HG03432 (cell line): ENCODE data around the gene SNW1.
"Not testable (repeated sequence)": the region's sequence is repeated elsewhere in the genome, so short reads cannot be mapped to it uniquely, and the experiment has no call there.

Experiments used
- ATAC-seq: cut with Tn5 transposase; IDR thresholded peaks from one replicate; pipeline ENCODE4 v1.9.1; 2021; ENCODE audit warnings: mild to moderate bottlenecking, moderate library complexity; ENCODE audit not compliant: unreplicated experiment

Gene SNW1

DNA sequence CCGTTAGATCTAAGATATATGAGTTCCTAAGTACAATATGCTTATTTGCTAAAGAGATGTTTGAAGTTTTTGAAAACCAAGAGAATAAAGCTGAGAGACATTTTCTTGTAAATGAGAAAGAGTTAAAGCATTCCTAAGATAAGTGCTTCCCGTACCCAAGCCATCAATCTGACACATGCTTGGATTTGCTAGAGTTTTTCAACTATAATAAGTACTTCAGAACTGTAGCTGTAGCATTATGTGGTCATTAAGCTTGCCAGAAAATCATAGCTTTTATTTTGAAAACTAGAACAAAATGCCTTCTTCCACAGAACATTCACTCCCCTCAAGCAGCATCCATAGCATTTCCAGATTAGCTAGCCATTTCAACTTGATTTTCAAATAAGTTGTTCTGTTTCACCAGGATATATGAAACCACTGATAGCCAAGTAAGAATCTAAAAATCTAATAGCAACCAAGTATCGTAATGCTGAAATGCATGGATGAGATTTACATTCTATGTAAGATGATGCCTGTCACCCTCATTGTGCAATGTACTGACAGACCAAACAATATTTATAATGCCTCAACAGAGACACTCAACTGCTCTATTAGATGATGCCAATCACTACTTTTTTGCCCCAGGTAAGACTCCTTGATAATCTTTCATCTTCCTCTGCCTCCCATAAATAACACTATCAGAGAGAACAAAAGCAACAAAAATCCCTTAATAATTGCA lies 8.0 kb downstream of the SNW1 start:
- no peak for ATAC-seq

DNA sequence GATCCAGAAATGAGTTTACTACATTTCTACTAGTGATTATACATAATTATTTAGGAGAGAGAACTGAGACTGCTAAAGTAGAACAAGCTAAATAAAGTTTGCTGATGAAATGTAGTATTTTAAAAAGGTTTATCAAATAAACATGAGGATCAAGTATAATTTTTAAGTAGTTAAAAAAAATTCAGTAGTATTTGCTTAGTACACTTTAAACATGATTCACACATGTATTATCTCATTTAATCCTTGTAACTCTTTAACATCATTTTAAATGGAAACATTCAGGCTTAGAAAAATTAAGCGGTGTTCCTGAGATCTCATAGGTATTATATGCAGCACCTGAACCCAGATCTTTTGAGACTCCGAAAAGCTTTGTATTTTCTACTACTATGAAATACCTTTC lies 8.7 kb downstream of the SNW1 start:
- ATAC-seq: no peak

DNA sequence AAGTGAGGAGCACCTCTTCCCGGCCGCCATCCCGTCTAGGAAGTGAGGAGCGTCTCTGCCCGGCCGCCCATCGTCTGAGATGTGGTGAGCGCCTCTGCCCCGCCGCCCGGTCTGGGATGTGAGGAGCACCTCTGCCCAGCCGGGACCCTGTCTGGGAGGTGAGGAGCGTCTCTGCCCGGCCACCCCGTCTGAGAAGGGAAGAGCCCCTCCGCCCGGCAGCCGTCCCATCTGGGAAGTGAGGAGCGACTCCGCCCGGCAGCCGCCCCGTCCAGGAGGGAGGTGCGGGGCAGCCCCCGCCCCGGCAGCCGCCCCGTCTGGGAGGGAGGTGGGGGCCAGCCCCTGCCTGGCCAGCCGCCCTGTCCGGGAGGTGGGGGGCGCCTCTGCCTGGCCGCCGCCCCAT lies 13.5 kb downstream of the SNW1 start:
- not testable (repeated sequence) for ATAC-seq

DNA sequence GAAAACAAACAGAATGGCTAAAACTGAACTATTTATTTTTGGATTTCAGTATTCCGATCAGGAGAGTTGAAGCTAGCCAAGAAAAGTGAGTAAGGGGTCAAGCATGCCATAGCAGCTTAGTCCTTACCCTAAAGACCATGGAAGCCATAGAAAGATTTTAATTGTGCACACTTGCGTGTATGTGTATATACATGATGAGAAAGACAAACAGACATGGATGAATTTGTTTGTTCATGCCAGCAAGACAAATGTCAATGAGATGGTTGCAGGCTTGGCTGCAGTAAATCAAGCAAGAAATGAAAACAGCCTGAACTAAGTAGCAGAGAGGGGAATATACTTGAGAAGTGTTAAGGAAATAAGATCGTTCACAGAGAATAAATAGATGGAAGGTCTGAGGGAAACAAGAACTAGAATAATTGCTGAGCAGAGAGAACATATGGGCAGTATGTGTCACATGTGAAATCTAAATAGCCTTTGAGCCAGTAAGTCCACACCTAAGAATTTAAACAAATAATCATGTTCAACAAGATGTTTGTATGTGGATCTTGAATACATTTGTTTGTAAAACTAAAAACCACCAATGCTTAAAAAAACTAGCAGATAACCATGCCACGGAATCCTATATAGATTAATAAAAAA lies 14.8 kb downstream of the SNW1 start:
- ATAC-seq: no peak

DNA sequence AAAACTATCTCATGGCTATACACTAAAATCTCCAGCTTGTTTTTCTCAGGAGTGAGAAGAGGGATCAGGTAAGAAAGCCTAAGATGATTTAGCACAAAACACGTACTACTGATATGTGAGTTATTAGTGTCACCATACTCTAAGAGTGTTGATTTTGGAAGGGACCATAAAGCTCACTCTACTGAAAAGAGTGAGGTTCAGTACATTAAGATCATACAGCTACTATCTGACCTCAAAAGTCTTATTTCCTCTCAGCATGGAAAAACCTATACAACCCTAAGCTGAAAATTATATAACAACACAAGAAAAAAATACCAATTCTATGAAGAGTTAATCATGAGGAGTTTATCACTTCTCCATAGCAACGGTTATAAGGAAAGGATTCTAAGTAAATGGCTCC lies 19.5 kb downstream of the SNW1 start:
- ATAC-seq: no peak

DNA sequence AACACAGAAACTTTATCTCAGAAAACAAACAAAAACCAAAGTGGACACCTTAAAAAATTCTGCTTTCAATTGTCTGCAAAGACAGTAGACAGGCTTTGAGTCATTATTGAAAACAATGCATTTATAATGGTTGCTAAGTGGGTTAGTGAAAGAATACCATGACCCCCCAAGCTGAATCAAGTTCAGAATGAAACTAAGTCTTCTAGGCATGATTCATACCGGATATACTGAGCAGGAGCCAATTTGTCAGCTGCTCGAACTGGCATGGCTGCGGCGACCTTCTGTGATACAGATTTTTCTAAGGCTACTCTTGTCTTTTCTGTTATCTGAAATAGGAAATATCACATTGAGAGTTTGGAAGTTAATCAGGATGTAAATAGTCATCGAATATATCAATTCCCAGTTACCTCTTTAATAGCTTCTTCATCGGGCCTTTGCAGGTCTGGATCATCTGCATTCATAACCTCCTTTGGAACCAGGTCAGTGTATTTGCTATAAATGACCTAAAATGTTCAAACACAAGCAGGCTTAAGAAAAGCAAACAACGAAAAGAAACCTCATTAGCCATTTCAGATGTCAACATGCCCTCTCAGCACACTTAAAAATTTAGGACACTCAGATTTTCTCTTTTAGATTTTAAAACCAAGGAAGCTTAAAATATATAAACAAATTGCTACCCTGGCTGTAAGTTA lies 22.3 kb downstream of the SNW1 start:
- ATAC-seq: no peak

DNA sequence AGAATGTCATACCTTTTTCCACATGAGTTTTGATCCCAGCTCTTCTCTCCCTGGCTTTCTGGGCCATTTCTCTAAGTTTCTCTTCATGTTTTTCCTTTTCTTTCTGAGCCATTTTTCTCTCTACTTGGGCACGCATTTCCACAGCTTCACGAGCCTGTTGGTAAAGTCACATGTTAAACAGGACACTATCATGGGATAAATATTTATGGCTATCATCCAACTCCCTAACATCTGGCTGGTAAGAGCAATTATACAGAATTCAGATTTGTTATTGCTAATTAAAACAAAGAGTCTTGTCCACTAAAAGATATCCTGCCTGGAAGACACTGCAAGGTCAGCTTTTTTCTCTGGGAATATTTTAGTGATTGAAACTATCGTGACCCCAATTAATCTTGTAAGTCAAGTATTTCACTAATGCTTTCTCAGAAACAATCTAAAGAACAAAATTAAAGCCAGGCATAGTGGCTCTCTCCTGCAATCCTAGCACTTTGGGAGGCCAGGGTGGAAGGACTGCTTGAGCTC lies 29.9 kb downstream of the SNW1 start:
- no peak for ATAC-seq

DNA sequence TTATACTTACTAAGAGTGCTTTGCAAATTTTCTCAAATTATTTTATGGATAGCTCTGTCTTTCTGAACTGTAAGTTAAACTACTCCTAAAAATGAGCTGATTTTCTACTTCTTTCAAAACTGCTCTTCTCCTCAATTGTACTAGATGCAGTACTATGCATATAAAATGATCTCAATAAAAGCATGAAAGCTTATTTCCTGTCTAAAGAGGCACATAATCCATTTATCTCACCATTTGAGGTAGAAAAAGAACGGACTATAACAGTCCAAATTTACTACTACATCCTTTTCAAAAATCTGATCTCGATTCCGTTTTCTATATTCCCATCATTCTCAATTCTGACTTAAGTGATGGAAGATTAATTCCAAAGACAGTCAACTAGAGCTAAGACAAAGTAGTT lies 38.7 kb downstream of the SNW1 start:
- no peak for ATAC-seq

DNA sequence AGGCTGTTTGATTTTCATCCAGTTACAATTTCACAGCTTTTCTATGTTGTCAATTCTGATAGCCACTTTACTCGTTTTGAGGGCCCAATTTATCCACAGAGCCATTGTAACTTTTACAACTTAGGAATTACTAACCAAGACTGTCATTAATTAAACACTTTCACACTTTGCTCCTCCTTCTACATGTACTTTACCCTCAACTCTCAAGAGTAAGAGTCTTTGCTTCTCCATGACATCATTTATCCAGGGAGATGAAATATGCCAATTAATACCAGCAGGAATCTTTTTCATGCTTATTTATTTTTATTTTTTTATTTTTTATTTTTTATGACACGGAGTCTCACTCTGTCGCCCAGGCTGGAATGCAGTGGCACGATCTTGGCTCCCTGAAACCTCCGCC lies 39.5 kb downstream of the SNW1 start:
- ATAC-seq: no peak

DNA sequence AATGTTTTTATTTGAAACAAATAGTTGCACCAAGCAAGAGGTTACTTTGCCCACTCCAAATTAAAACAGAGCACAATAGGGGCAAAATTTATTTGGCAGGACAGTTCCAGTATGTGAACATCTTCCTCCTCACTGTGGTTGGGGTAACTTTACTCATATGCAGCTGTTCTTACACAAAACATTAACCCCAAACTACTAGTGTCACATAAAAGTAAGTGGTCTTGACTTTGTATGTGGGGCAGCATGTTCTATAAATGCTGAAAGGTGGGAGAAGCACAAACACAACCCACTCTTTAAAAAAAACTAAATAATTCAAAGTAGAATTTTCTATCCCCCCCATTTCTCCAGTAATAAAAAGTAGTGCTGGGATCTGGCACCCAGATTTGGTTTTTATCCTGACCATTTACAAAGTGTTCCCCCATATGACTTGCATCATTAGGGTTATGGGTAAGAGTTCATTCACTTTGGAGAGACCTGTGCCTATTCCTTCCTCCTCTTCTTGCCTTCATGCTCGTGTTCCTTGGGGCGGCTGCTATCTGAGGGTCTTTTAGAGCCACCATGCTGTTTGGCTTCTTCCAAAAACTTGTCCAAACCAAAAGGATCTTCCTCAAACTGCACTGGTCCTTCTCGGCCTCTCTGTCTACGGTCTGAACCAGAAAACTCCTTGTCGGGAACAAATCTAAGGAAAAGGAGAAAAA lies 43.2 kb downstream of the SNW1 start:
- ATAC-seq: no peak

DNA sequence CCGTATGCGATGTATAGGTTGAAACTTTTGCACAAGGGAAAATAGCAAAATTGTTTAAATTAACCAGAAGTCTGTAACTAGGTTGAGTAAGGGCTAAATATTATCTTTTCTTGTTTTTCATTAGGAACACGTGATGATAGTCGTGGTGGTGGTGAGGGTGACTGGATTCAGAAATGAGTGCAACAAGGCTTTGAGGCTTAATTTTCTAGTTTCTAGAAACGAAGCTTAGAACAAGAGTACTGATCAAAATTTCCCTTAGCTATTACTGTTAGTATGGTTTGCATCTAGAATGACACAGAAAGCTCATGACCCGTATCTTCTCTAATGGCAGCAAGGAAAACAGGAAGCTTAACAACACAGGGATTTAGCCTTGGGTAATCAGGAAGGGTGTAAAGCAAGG lies 46.0 kb downstream of the SNW1 start:
- ATAC-seq: no peak

DNA sequence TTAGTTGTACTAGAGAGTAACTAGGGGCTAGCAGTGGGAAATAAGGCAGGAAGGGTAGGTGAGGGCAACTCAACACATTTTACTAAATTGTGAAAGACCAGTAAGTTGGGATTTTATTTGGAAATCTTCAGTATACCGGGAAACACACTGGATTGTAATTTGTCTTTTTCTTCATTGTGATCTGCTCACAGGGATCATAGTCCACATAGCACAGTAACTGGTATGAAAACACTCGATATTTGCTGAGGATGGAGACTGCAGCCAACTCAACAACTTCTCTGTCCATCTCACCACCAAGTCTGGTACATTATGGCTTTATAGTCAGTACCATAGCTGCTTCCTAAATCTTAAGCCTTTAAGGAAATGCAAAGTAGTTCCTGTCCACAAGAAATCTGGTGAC lies 50.6 kb downstream of the SNW1 start:
- no peak for ATAC-seq

DNA sequence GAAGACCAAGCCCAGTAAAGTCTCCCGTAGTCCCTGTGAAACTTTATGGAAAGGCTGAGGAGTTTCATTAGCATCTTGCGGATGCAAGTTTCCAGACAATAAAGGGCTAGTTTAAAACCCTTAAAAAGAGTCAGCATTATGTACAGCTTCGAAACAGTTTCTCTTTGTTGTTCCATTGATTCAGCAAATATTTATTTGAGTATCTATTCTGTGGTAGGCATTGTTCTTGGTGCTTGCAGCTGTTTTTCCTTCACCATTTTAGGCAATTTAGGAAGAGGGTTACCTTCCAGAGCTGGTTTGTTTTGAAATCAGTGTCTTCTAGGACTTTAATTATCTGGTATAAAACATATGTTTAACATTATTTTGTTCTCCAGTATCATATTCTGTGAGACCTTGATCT lies 51.5 kb downstream of the SNW1 start:
- no peak for ATAC-seq

DNA sequence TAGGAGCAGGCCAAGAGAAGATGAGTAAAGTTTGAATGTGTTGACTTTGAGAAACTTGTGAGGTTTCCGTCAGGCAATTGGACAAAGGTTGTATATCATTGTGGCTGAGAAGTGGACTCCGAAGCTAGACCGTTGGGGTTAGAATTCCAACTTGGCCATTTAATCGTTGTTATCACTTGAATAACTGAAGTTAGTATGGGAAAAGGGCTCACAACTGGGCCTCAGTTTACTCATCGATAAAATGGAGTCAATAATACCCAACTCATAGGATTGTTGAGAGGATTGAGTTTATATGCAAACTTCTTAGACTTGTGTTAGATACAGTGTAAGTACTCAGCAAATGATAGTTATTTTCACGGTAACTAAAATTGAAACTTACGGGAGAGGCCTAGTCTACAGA lies 52.2 kb downstream of the SNW1 start:
- ATAC-seq: no peak

DNA sequence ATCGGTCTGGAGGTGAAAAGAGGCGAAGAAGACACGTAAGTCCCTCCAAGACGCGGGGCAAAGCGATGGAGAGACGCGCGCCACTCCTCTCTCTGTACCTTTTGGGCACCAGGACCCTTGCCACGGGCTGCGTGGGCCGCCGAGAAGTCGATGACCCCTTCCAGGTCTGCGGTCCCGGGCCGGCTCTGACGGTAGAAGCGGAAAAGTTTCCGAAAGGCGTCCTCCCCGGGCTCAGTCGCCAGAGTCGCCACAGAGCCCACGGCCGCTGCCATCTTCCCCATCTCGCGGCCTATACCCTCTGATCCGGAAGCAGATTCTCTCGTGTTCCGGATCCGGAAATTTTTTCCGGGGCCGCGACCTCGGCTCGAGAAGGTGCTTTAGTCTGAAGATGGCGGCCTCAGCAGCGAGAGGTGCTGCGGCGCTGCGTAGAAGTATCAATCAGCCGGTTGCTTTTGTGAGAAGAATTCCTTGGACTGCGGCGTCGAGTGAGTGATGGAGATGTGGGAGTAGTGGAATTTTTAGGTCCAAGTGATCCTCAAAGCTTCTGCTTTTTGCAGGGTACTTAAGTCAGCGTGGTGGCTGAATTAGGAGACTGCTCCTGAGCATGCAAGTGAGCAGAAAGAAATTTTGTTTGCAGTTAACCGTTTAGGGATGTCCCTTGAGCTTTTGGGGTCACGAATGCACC lies 53.1 kb downstream of the SNW1 start, which contains the start of the genes ALKBH1 and SLIRP:
ALKBH1 (minus strand) TSS at position 300 of the 685 bp plus-strand sequence; CDS start at position 281, 19 bp downstream.
SLIRP (plus strand) TSS at position 380 of the 685 bp plus-strand sequence; CDS start at position 389, 9 bp downstream.
- ATAC-seq: peak; percentile 99

DNA sequence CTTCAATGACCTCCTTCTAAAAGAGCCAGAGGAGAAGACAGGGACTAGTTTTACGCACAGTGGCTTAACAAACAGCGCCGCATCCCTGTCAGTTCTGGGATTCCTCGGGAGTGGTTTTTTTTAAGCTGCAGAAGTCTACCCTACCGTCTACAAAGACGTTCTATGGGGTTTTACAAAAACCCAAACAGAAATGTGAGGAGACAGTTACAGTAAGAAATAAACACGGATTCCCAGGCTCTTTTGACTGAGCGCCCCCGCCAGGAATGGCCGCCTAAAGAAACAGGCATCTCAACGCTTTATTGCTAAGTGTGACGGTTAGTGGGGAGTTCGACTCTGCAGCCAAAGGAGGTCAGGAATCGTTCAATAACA lies 53.6 kb downstream of the SNW1 start:
- ATAC-seq: peak; percentile 32

DNA sequence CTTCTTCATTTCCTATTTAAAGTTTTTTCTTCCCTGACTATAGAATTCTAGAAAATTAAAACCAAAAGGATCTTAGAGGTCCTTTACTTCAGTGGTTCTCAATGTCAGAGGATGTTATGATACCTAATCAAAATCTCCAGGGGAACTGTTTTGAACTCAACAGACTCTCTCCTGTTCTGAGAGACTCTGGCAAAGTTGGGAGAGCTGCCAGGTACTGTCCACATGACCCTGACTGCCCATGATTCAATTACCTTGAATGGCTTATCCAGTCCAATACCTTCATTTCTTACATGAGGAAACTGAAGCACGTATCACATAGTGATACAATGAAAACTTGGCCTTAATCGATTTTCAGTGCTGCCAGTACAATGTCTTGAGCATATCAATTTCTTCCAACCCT lies 69.7 kb downstream of the SNW1 start:
- no peak for ATAC-seq

DNA sequence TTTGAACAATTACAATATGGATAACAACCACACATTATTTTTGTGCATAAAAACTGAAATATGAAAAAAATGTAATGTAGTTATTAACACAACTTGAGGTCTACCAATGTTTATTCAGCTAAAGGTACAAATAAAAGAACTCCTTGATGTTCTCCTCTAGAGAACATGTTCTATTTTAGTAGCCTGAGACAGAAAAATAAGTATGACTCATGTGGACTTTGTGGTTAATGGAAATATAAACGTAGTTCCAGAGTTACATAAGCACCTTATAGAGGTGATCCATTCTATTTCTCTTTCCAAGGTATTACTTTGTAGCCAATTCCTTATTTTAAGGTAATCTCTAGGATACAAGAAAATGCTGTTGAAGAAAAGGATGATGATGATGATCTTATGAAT lies 78.8 kb downstream of the SNW1 start:
- no peak for ATAC-seq

DNA sequence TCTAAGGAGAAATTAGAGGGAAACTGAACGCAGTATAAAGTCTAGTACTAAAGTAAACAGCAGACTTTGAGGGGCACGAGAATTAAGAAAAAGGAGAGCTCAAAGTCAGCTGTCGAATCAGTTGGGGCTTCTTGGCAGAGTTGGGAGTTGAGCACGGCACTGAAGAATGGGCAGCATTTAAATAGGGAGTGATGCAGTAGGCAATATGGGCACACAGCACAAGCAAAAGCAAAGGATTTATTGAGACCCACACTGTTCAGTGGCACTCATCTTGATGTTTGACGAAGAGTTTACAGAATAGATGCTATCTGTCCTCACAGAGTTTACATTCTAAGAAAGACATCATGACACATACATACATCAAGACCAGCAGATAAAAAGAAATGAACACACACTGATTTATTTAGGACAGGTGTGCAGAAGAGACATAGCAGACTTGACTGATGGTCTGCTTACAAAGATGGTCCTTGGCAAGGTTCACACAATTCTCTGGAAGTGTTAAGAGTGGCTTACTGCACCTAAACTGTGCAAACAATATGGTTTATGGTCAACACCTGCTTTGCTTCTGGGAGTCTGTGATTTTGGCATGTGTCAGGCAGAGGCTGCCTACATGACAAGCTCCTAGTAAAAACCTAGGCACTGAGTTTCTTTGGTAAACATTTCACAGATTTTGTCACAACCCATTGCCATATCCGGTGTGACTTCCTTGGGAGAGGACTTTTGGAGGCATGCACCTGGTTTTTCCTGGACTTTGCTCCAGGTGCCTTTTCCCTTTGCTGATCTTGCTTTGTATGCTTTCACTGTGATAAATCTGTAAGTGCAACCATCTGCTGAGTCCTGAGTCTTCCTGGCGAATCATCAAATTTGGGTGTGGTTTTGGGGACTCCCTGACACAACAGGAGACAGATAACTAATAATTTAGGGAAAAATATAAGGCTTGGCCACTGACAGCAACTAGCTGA lies 79.5 kb downstream of the SNW1 start:
- ATAC-seq: no peak

DNA sequence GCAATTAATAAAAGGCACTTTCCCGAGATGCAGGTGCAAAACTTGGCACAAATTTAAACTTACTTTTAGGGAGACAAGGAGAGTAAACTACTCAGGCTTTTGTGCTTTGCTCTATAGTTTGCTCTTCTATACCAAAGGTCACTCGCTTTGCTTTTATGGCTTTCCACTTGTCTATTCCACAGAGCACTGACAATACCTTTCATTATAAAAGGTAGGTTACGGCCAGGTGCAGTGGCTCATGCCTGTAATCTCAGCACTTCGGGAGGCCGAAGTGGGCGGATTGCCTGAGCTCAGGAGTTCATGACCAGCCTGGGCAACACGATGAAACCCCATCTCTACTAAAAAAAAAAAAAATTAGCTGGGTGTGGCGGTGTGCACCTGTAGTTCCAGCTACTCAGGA lies 86.0 kb downstream of the SNW1 start:
- ATAC-seq: no peak
